Stimulated activated CD4-positive, alpha-beta T cell treated with anti-CD3 and anti-CD28 coated beads, Interleukin-1b, Interleukin-23, amount 100 ng/mL, for 1 hour (primary cell): ENCODE results near the gene KRT33B.
"Not testable (repeated sequence)": the region's sequence is repeated elsewhere in the genome, so short reads cannot be mapped to it uniquely, and the experiment has no call there.

Source experiments
- DNase-seq, 2 donors: peaks; one replicate each; pipeline ENCODE4 v3.0.0-alpha.2; 2020; ENCODE audit warnings: low read depth in 2 of 2

KRT33B gene

GRCh38 chr17:41347869-41348760, 21.5 kb downstream of the KRT33B start:
- no peak for DNase-seq

GRCh38 chr17:41346421-41346820, 23.2 kb downstream of the KRT33B start:
- DNase-seq: not testable (repeated sequence)

GRCh38 chr17:41345992-41346391, 23.6 kb downstream of the KRT33B start:
- DNase-seq: no peak

- DNase-seq: no peak
Observed at GRCh38 chr17:41343029-41343428, 26.6 kb downstream of the KRT33B start.

GRCh38 chr17:41340934-41341861, 28.4 kb downstream of the KRT33B start:
- no peak for DNase-seq

- DNase-seq: no peak
Observed at GRCh38 chr17:41340494-41340893, 29.1 kb downstream of the KRT33B start.

- DNase-seq: no peak
Observed at GRCh38 chr17:41339571-41340172, 29.9 kb downstream of the KRT33B start.

GRCh38 chr17:41338961-41339485, 30.6 kb downstream of the KRT33B start:
- DNase-seq: no peak

- no peak for DNase-seq
Observed at GRCh38 chr17:41335747-41336146, 33.9 kb downstream of the KRT33B start.

- no peak for DNase-seq
Observed at GRCh38 chr17:41334385-41335305, 35.0 kb downstream of the KRT33B start.

- DNase-seq: no peak
Observed at GRCh38 chr17:41333836-41334235, 35.8 kb downstream of the KRT33B start.

- no peak for DNase-seq
Observed at GRCh38 chr17:41333098-41333497, 36.5 kb downstream of the KRT33B start.

GRCh38 chr17:41332239-41332638, 37.4 kb downstream of the KRT33B start:
- no peak for DNase-seq

- no peak for DNase-seq
Observed at GRCh38 chr17:41331606-41332005, 38.0 kb downstream of the KRT33B start.

GRCh38 chr17:41329279-41329948, 40.2 kb downstream of the KRT33B start:
- no peak for DNase-seq

- no peak for DNase-seq
Observed at GRCh38 chr17:41328207-41328606, 41.4 kb downstream of the KRT33B start.

- DNase-seq: no peak
Observed at GRCh38 chr17:41327411-41328120, 42.0 kb downstream of the KRT33B start.

- DNase-seq: no peak
Observed at GRCh38 chr17:41326173-41327145, 43.2 kb downstream of the KRT33B start.
